Tibial artery (tissue), 4 donors: ENCODE results near the gene POLD1.

Experiments
- DNase-seq, 2 donors: peaks; one replicate each; pipeline ENCODE4 v3.0.0-alpha.2; 2019
- H3K27ac ChIP-seq, 2 donors: fragments of 200-600 bp; sonication (generic) in 1 of 2; 1 replicate in 1 of 2; 2 replicates in 1 of 2; pipeline ENCODE4 v1.5.1; 2018 to 2019; ENCODE audit warnings: mild to moderate bottlenecking in 1 of 2
- H3K27me3 ChIP-seq, 2 donors: fragments of 200-600 bp; sonication (generic) in 1 of 2; one replicate each; pipeline versions ENCODE4 v1.5.1 to v1.6.0; 2016 to 2019
- H3K36me3 ChIP-seq, 3 donors: fragments of 200-600 bp; sonication (generic) in 2 of 3; one replicate each; pipeline ENCODE4 v1.5.1; 2016 to 2019; ENCODE audit warnings: mild to moderate bottlenecking in 2 of 3
- H3K4me1 ChIP-seq, 4 donors: fragments of 200-600 bp; sonication (generic) in 2 of 4; 1 replicate in 3 of 4; 2 replicates in 1 of 4; pipeline ENCODE4 v1.5.1; 2016 to 2019
- H3K4me3 ChIP-seq, 2 donors: fragments of 200-600 bp; sonication (generic) in 1 of 2; 1 replicate in 1 of 2; 2 replicates in 1 of 2; pipeline ENCODE4 v1.5.1; 2018 to 2019; ENCODE audit warnings: mild to moderate bottlenecking in 2 of 2
- H3K9me3 ChIP-seq, 3 donors: fragments of 200-600 bp; sonication (generic) in 1 of 3; one replicate each; pipeline ENCODE4 v1.5.1; 2016 to 2019
- CTCF ChIP-seq, 2 experiments: fragments of 200-600 bp in 1 of 2; fragments of 450-650 bp in 1 of 2; IDR thresholded peaks; one replicate each; pipeline ENCODE4 v1.5.1; 2017 to 2019; ENCODE audit warnings: antibody characterized with exemption in 2 of 2, mild to moderate bottlenecking in 1 of 2, moderate library complexity in 1 of 2
- intact Hi-C: fragments of 100-400 bp; cut with DNase I; formaldehyde crosslinking; loops from one replicate; pipeline ENCODE4 v1.15.0; 2023; ENCODE audit warnings: low total_unique reads

Gene POLD1

GRCh38 chr19:50419580-50420035 lies 35.5 kb downstream of the POLD1 start:
- peaks cover 0 to 15% (median 8%) of the 10 kb centered on the region in 4 donors for H3K4me1 ChIP-seq
- DNase-seq, result no peak
- no peaks in the 10 kb centered on the region for H3K9me3 ChIP-seq
- H3K4me3 ChIP-seq, result no peak overlapping the region
- no peak for TF ChIP-seq CTCF (IDR thresholded peaks at IDR 0.05)
- H3K27me3 ChIP-seq, result peaks cover 0 to 68% of the 10 kb centered on the region in 2 donors
- no peak overlapping the region for H3K27ac ChIP-seq
- no peaks in the 10 kb centered on the region for H3K36me3 ChIP-seq
- intact Hi-C loops, result no loop called here

- H3K4me1 ChIP-seq, result peaks cover 0 to 11% (median 6%) of the 10 kb centered on the region in 4 donors
- no peaks in the 10 kb centered on the region for H3K36me3 ChIP-seq
- no peak for TF ChIP-seq CTCF (IDR thresholded peaks at IDR 0.05)
Observed at GRCh38 chr19:50420127-50420526, 36.0 kb downstream of the POLD1 start.

GRCh38 chr19:50420808-50421207 lies 36.7 kb downstream of the POLD1 start:
- Histone ChIP-seq H3K4me1 (peaks cover 0 to 8% (median 6%) of the 10 kb centered on the region in 4 donors), H3K27ac (no peak overlapping the region), H3K27me3 (peaks cover 0 to 73% of the 10 kb centered on the region in 2 donors), H3K4me3 (no peak overlapping the region), H3K9me3 (no peaks in the 10 kb centered on the region), H3K36me3 (no peaks in the 10 kb centered on the region)
- no peak for TF ChIP-seq CTCF (IDR thresholded peaks at IDR 0.05)
- no peak for DNase-seq
- intact Hi-C loops, result no loop called here

More at GRCh38 chr19:50420127-50420526, 36.0 kb downstream of the POLD1 start:
- intact Hi-C loops, result no loop called here
- Histone ChIP-seq H3K9me3 (no peaks in the 10 kb centered on the region), H3K4me3 (no peak overlapping the region), H3K27me3 (peaks cover 0 to 68% of the 10 kb centered on the region in 2 donors), H3K27ac (no peak overlapping the region)
- DNase-seq, result no peak

GRCh38 chr19:50422397-50423278 lies 38.5 kb downstream of the POLD1 start:
- TF ChIP-seq CTCF (IDR thresholded peaks at IDR 0.05), result no peak
- no peak for DNase-seq
- Histone ChIP-seq H3K36me3 (no peaks in the 10 kb centered on the region), H3K9me3 (no peaks in the 10 kb centered on the region), H3K4me1 (peaks cover 0 to 8% (median 6%) of the 10 kb centered on the region in 4 donors), H3K27ac (no peak overlapping the region), H3K27me3 (peaks cover 0 to 67% of the 10 kb centered on the region in 2 donors), H3K4me3 (no peak overlapping the region)
- intact Hi-C loops, result no loop called here

- no peak for DNase-seq
- H3K27ac ChIP-seq, result no peak overlapping the region
- no peak for TF ChIP-seq CTCF (IDR thresholded peaks at IDR 0.05)
- peaks cover 0 to 12% (median 8%) of the 10 kb centered on the region in 4 donors for H3K4me1 ChIP-seq
- peaks cover 0 to 67% of the 10 kb centered on the region in 2 donors for H3K27me3 ChIP-seq
- intact Hi-C loops, result no loop called here
- H3K36me3 ChIP-seq, result no peaks in the 10 kb centered on the region
- no peak overlapping the region for H3K4me3 ChIP-seq
- no peaks in the 10 kb centered on the region for H3K9me3 ChIP-seq
Observed at GRCh38 chr19:50423279-50424113, 39.3 kb downstream of the POLD1 start.
